ENCODE results near the gene CGRRF1.

DNA sequence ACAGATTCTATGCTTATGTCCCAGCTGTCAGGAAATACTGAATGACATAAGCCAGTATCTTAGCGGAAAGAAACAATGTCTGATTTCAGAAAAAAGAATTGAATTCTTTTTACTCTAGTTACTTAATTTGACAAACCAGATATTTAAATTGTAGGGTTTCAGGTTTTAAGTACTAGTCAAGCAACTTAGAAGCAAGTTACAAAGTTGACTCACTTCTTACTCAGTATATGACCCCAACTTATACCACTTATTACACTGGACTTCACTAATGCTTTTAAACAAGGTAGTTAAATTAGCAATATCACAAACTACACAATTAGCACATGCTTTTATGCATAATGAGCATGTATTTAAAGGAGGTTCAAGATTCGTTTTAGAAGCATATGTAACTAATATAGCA is 28.0 kb upstream of the CGRRF1 start:
- TF ChIP-seq, protein P1, sequence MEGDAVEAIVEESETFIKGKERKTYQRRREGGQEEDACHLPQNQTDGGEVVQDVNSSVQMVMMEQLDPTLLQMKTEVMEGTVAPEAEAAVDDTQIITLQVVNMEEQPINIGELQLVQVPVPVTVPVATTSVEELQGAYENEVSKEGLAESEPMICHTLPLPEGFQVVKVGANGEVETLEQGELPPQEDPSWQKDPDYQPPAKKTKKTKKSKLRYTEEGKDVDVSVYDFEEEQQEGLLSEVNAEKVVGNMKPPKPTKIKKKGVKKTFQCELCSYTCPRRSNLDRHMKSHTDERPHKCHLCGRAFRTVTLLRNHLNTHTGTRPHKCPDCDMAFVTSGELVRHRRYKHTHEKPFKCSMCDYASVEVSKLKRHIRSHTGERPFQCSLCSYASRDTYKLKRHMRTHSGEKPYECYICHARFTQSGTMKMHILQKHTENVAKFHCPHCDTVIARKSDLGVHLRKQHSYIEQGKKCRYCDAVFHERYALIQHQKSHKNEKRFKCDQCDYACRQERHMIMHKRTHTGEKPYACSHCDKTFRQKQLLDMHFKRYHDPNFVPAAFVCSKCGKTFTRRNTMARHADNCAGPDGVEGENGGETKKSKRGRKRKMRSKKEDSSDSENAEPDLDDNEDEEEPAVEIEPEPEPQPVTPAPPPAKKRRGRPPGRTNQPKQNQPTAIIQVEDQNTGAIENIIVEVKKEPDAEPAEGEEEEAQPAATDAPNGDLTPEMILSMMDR (IDR thresholded peaks at IDR 0.05; ENCODE audit: low read depth, low read length, poor library complexity, severe bottlenecking), result no peak
- TF ChIP-seq EZH2phosphoT487 (IDR thresholded peaks at IDR 0.05; ENCODE audit: borderline replicate concordance, low read length), result no peak
